K562 (cell line): ENCODE results near the gene CLTB. TPM values are rescaled to one million over a fixed set of nuclear protein-coding genes. Genes with fewer than 3 reads are reported as not detected.

Experiments
- CSDE1 ChIP-seq, 2 experiments: fragments of 450-650 bp; IDR thresholded peaks; 2 replicates each; pipeline ENCODE4 v1.6.1; 2016; ENCODE audit warnings: mild to moderate bottlenecking in 1 of 2
- E2F5 ChIP-seq: sonication (generic); formaldehyde crosslinking; IDR thresholded peaks from 2 replicates; pipeline ENCODE4 v1.8.0; 2022; ENCODE audit warnings: mild to moderate bottlenecking, missing genetic modification reagents
- HDAC8 ChIP-seq: fragments of 450-650 bp; IDR thresholded peaks from 2 replicates; pipeline ENCODE4 v1.6.1; 2016; ENCODE audit warnings: mild to moderate bottlenecking, missing genetic modification characterization, moderate library complexity, missing compliant biosample characterization
- HNRNPH1 ChIP-seq: fragments of 200-400 bp; formaldehyde crosslinking; optimal IDR thresholded peaks from 2 replicates; pipeline ENCODE3; 2017; ENCODE audit warnings: low read depth, mild to moderate bottlenecking, low read length, moderate library complexity
- JUNB ChIP-seq: fragments of 450-650 bp; formaldehyde crosslinking; conservative IDR thresholded peaks from 2 replicates; pipeline ENCODE4 v1.4.0; 2020; ENCODE audit warnings: mild to moderate bottlenecking
- KAT7 ChIP-seq: sonication (generic); formaldehyde crosslinking; IDR thresholded peaks from 2 replicates; pipeline ENCODE4 v1.8.0; 2022; ENCODE audit warnings: missing genetic modification reagents, mild to moderate bottlenecking, borderline replicate concordance
- OTX1 ChIP-seq: fragments of 450-650 bp; formaldehyde crosslinking; IDR thresholded peaks from 2 replicates; pipeline ENCODE4 v1.4.0; 2022; ENCODE audit warnings: mild to moderate bottlenecking
- PATZ1 ChIP-seq: fragments of 250-450 bp; sonication (Bioruptor Pico); IDR thresholded peaks from 2 replicates; pipeline ENCODE4 v1.5.0; 2020; ENCODE audit warnings: mild to moderate bottlenecking, borderline replicate concordance
- SMAD4 ChIP-seq: fragments of 250-450 bp; sonication (Bioruptor Pico); conservative IDR thresholded peaks from 2 replicates; pipeline ENCODE4 v1.8.0; 2021; ENCODE audit warnings: inconsistent platforms, mild to moderate bottlenecking, moderate library complexity
- SREBF2 ChIP-seq: sonication (generic); formaldehyde crosslinking; IDR thresholded peaks from 2 replicates; pipeline ENCODE4 v1.4.0; 2020; ENCODE audit warnings: mild to moderate bottlenecking, missing genetic modification reagents
- TRIM28 ChIP-seq: fragments of 450-650 bp; IDR thresholded peaks from 2 replicates; pipeline ENCODE4 v1.6.1; 2017
- XRCC3 ChIP-seq: fragments of 450-650 bp; IDR thresholded peaks from 2 replicates; pipeline ENCODE4 v1.6.1; 2017; ENCODE audit warnings: mild to moderate bottlenecking, moderate library complexity
- ZBTB11 ChIP-seq, 3 experiments: fragments of 200-800 bp in 1 of 3; fragments of 250-450 bp in 1 of 3; fragments of 450-650 bp in 1 of 3; sonication (Bioruptor Pico) in 1 of 3; sonication (Bioruptor generic) in 1 of 3; formaldehyde crosslinking in 1 of 3; IDR thresholded peaks; 2 replicates each; pipeline versions ENCODE4 v1.6.1 to v1.8.0; 2016 to 2022; ENCODE audit warnings: mild to moderate bottlenecking in 2 of 3, missing genetic modification characterization in 2 of 3, missing compliant biosample characterization in 1 of 3, moderate library complexity in 1 of 3
- ZNF511 ChIP-seq: sonication (generic); formaldehyde crosslinking; IDR thresholded peaks from 2 replicates; pipeline ENCODE4 v1.8.0; 2022; ENCODE audit warnings: mild to moderate bottlenecking, missing genetic modification reagents
- ZNF830 ChIP-seq: fragments of 250-450 bp; sonication (Bioruptor Pico); IDR thresholded peaks from 2 replicates; pipeline ENCODE4 v1.5.0; 2021; ENCODE audit warnings: mild to moderate bottlenecking
- polyA plus RNA-seq, 8 experiments: library from polyadenylated mRNA; depleted of rRNA in 4 of 8; stranded (reverse) in 5 of 8; unstranded in 3 of 8; fragments of >200 nt; fragmentation: Nextera tagmentation in 2 of 8; fragmentation: Illumina TruSeq in 1 of 8; extraction: Ambion mirVana in 2 of 8; extraction: Trizol in 1 of 8; gene quantifications; 2 replicates each; pipeline versions ENCODE4 v1.2.1 to v1.2.3, GENCODE V29; 2011 to 2014; ENCODE audit warnings: inconsistent platforms in 1 of 8, missing spikeins in 1 of 8
- total RNA-seq, 7 experiments: library from RNA; depleted of rRNA in 6 of 7; stranded (reverse); fragments of >200 nt in 6 of 7; fragmentation: Illumina TruSeq in 2 of 7; extraction: Trizol in 2 of 7; gene quantifications; 2 replicates each; pipeline versions ENCODE4 v1.2.1 to v1.2.3, GENCODE V29; 2011 to 2021; ENCODE audit warnings: low replicate concordance in 1 of 7

Gene CLTB
- total and polyA plus RNA-seq, 9 of the 15 experiments (the other 6 are each of a cell fraction or from before 2014, with no cell fraction given): 1.8 to 117 (median 39.0) TPM

- TF ChIP-seq ZBTB11 (CRISPR knock-in tag; IDR thresholded peaks at IDR 0.05) (peak in 1 of 3 experiments; percentile 76; a peak in 1 of 6 replicates), E2F5 (CRISPR knock-in tag) (no peak), ZNF830 (CRISPR knock-in tag) (no peak), CSDE1 (IDR thresholded peaks at IDR 0.05) (no peak), HDAC8 (no peak), HNRNPH1 (no peak), SMAD4 (0 out of 2 replicates have a peak, but pooled peaks have one; percentile 8), PATZ1 (CRISPR knock-in tag) (no peak), OTX1 (CRISPR knock-in tag) (no peak), XRCC3 (no peak), SREBF2 (CRISPR knock-in tag) (no peak), ZNF511 (CRISPR knock-in tag) (no peak), TRIM28 (no peak), JUNB (CRISPR knock-in tag) (no peak), KAT7 (CRISPR knock-in tag) (no peak)
These were observed 31.8 kb upstream of the CLTB start, which contains the start of gene FAF2 (continued) for GRCh38 chr5:176447978-176448608.
